Measurements from ENCODE around the gene FEM1B.

Gene FEM1B

DNA sequence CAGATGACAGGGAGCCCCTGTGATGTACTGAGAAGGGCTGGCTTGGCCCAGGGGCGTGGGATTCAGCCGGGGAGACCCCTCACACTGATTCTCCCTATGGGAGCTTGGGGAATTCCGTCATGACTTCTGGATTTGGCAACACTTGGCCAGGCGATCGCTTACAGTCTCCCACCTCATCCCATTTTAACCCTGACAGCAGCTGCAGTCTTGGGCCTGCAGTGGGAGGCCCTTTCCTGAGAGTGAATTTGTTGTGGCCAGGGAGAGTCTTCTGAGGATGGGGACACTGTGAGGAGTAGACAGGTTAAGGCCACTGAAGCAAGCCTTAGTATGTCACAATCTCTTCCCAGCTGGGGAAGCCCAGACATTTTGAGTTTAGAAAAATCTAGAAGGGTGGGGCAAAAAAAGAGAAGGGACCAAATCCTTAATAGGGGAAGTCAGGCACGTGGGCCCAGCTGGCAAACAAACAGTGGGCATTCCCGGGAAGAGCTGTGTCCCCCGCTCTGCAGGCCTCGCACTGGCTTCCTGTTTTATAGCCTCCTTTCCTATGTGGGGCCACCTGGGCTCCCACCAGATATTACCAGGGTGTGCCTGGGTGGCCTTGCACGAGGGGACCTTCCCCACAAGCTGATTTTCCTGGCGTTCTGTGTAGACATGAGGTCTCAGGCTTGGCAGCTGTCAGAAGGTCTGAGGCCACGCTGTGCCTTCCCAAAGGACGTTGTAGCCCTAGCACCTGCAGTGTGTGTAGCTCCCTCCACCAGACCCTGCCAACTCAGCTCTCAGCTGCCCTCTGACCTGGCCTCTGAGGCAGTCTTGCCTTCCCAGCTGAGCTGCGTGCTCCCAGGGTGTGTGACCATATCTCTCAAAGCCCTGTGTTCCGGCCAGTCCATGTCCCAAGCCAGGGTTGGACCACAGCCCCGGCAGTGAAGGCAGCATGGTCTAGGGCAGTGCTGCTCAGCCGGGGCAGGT is 64.5 kb downstream of the FEM1B start:
- ATAC-seq (ENCODE audit: low read depth) (no peak), DNase-seq (ENCODE audit: low spot score in 2 of 2) (no peak)
- no peaks in the 10 kb centered on the region for H3K4me1 Mint-ChIP-seq
- H3K4me3 Mint-ChIP-seq = no peak overlapping the region
- no peaks in the 10 kb centered on the region for H3K36me3 Mint-ChIP-seq
- H3K27me3 Mint-ChIP-seq = peaks cover 7% of the 10 kb centered on the region
- H3K9me3 Mint-ChIP-seq = no peaks in the 10 kb centered on the region
- no peak overlapping the region for H3K27ac Mint-ChIP-seq

DNA sequence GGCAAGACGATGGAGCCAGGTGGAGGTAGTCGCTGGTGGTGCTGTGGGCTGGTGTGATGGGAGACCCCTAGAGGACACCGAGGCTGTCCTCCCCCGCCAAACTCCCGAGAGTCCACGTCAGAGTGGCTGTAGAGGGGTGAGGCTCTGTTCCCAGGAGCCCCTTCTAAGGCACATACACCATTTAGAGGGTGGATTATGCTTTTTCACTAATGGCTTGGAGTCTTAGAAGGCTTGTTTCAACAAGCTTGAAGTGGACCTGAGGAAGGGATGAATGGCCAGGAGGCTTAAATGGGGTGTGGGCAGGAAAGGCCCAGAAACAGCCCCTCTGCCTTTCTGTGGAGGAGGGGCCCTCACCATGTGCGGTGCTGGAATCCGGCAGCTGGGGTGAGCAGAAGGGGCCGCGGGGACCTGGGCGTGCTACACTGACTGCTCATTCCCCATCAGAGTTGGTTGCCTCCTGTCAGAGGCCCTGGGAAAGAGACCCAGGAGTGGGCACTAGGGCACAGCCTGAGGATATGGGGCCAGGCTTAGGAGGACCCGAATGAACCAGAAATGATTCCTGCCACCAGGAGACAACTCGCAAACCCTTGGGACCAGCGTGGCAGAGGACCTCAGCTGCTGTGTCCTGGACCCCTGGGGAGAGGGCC is 66.2 kb downstream of the FEM1B start:
- Mint-ChIP-seq H3K27me3 (peaks cover 9% of the 10 kb centered on the region), H3K9me3 (no peaks in the 10 kb centered on the region), H3K4me1 (no peaks in the 10 kb centered on the region)

GRCh38 chr15:68344600-68344999 is 67.1 kb downstream of the FEM1B start:
- no peaks in the 10 kb centered on the region for H3K36me3 Mint-ChIP-seq
- no peak overlapping the region for H3K4me3 Mint-ChIP-seq
- H3K27me3 Mint-ChIP-seq = peaks cover 9% of the 10 kb centered on the region
- H3K27ac Mint-ChIP-seq = no peak overlapping the region
- no peaks in the 10 kb centered on the region for H3K4me1 Mint-ChIP-seq
- ATAC-seq (ENCODE audit: low read depth) = no peak
- no peak for DNase-seq (ENCODE audit: low spot score in 2 of 2)
- no peaks in the 10 kb centered on the region for H3K9me3 Mint-ChIP-seq

More for the DNA sequence above, 66.2 kb downstream of the FEM1B start:
- Mint-ChIP-seq H3K36me3 (no peaks in the 10 kb centered on the region), H3K27ac (no peak overlapping the region), H3K4me3 (no peak overlapping the region)
- ATAC-seq (ENCODE audit: low read depth) (no peak), DNase-seq (ENCODE audit: low spot score in 2 of 2) (no peak)

Data from memory B cell (primary cell).